K562 (cell line): ENCODE results near the gene NSRP1. TPM values are rescaled to one million over a fixed set of nuclear protein-coding genes. Genes with fewer than 3 reads are reported as not detected.

Source experiments
- ATAC-seq: fragments of 200-7000 bp; cut with Tn5 transposase; 3 replicates; pipeline ENCODE4 v1.9.1; 2020; ENCODE audit warnings: moderate library complexity
- BruUV-seq: library from RNA; stranded (reverse); fragments of 400-500 nt; replicated peaks from 2 replicates; lab custom pipeline; 2021; lab: Mats Ljungman, UMichigan
- CTCF ChIA-PET: fragments of 300-600 bp; formaldehyde crosslinking; extraction: SDS; loops from one replicate; lab custom pipeline; 2021; ENCODE audit warnings: low intra/inter-chr PET ratio; lab: Yijun Ruan, JAX
- POLR2A ChIA-PET: fragments of 300-600, 350-650 bp; sonication (Branson Sonifier 250); formaldehyde crosslinking; extraction: SDS; loops from one replicate; lab custom pipeline; 2021; ENCODE audit warnings: antibody characterized with exemption, inconsistent platforms; lab: Yijun Ruan, JAX
- DNase-seq, 4 experiments: peaks; one replicate each; pipeline versions ENCODE4 v3.0.0 to v3.0.0-alpha.2; 2011 to 2018; ENCODE audit warnings: low spot score in 3 of 4, mixed read lengths in 3 of 4; ENCODE audit errors: extremely low read depth in 1 of 4
- FAIRE-seq: peaks from 2 replicates; lab custom pipeline; 2011; peaks lifted over from hg19 to GRCh38; lab: Jason Lieb, UNC
- H2AFZ ChIP-seq: 2 replicates; pipeline ENCODE4 v1.6.0; 2011; ENCODE audit warnings: low read depth, low read length, control low read depth, inconsistent platforms
- H3K27ac ChIP-seq: fragments of 200-600 bp; 3 replicates; pipeline ENCODE4 v1.8.0; 2011; ENCODE audit warnings: low read depth, mild to moderate bottlenecking, control low read depth, inconsistent platforms, low read length, moderate library complexity, mixed read lengths; ENCODE audit errors: extremely low read depth
- H3K27me3 ChIP-seq, 2 experiments: fragments of 300-600 bp in 1 of 2; 2 replicates in 1 of 2; 3 replicates in 1 of 2; pipeline versions ENCODE4 v1.6.0 to v1.8.0; 2011; ENCODE audit warnings: inconsistent platforms in 2 of 2, low read length in 2 of 2, mild to moderate bottlenecking in 1 of 2, mixed read lengths in 1 of 2, moderate library complexity in 1 of 2; ENCODE audit not compliant: control insufficient read depth in 2 of 2, insufficient read depth in 2 of 2
- H3K36me3 ChIP-seq: fragments of 300-600 bp; 3 replicates; pipeline ENCODE4 v1.8.0; 2011; ENCODE audit warnings: mild to moderate bottlenecking, low read length, inconsistent platforms; ENCODE audit not compliant: control insufficient read depth, insufficient read depth
- H3K4me1 ChIP-seq, 2 experiments: fragments of 200-600 bp in 1 of 2; replicated peaks in 1 of 2; 2 replicates in 1 of 2; 3 replicates in 1 of 2; pipeline versions ENCODE4 v1.5.1 to v1.8.0; 2011; ENCODE audit warnings: inconsistent platforms in 2 of 2, low read length in 2 of 2, mild to moderate bottlenecking in 1 of 2, mixed read lengths in 1 of 2, moderate library complexity in 1 of 2; ENCODE audit not compliant: control insufficient read depth in 2 of 2, insufficient read depth in 2 of 2
- H3K4me2 ChIP-seq: 2 replicates; pipeline ENCODE4 v1.6.1; 2011; ENCODE audit warnings: low read length, control low read depth, inconsistent platforms, mixed read lengths; ENCODE audit not compliant: insufficient read depth
- H3K4me3 ChIP-seq: fragments of 200-600 bp; sonication (generic), shearing (Covaris generic); 2 replicates; pipeline ENCODE4 v1.5.1; 2016; ENCODE audit warnings: control low read depth, inconsistent platforms
- H3K79me2 ChIP-seq: fragments of 200-600 bp; 3 replicates; pipeline ENCODE4 v1.8.0; 2011; ENCODE audit warnings: low read length, inconsistent platforms; ENCODE audit not compliant: control insufficient read depth, insufficient read depth
- H3K9ac ChIP-seq, 2 experiments: 2 replicates each; pipeline versions ENCODE4 v1.6.0 to v1.6.1; 2011; ENCODE audit warnings: low read depth in 2 of 2, low read length in 2 of 2, control low read depth in 1 of 2, inconsistent platforms in 1 of 2, mild to moderate bottlenecking in 1 of 2, mixed read lengths in 1 of 2; ENCODE audit not compliant: insufficient read depth in 1 of 2
- H3K9me1 ChIP-seq: one replicate; pipeline ENCODE4 v1.6.0; 2011; ENCODE audit warnings: inconsistent platforms, mild to moderate bottlenecking, low read length, moderate library complexity; ENCODE audit not compliant: control insufficient read depth, insufficient read depth
- H3K9me3 ChIP-seq: replicated peaks from 2 replicates; pipeline ENCODE4 v1.5.1; 2011; ENCODE audit warnings: low read depth, low read length, inconsistent platforms; ENCODE audit not compliant: control insufficient read depth, insufficient read depth
- H4K20me1 ChIP-seq: replicated peaks from 2 replicates; pipeline ENCODE4 v1.6.1; 2011; ENCODE audit warnings: low read length, inconsistent platforms, mixed read lengths; ENCODE audit not compliant: control insufficient read depth, insufficient read depth
- C11orf30 ChIP-seq: fragments of 450-650 bp; IDR thresholded peaks from 2 replicates; pipeline ENCODE4 v1.6.1; 2016; ENCODE audit warnings: low read depth, mild to moderate bottlenecking
- DNMT1 ChIP-seq: fragments of 450-650 bp; IDR thresholded peaks from 2 replicates; pipeline ENCODE4 v1.6.1; 2016; ENCODE audit warnings: antibody characterized with exemption, mild to moderate bottlenecking
- FIP1L1 ChIP-seq: fragments of 200-400 bp; formaldehyde crosslinking; IDR thresholded peaks from 2 replicates; pipeline ENCODE4 v1.6.1; 2018; ENCODE audit warnings: mild to moderate bottlenecking, low read depth, low read length; ENCODE audit not compliant: poor library complexity, severe bottlenecking
- HNRNPUL1 ChIP-seq: fragments of 200-400 bp; formaldehyde crosslinking; IDR thresholded peaks from 2 replicates; pipeline ENCODE4 v1.6.1; 2017; ENCODE audit warnings: low read length
- MAFG ChIP-seq: fragments of 450-650 bp; conservative IDR thresholded peaks from 2 replicates; pipeline ENCODE4 v1.6.1; 2016; ENCODE audit warnings: missing genetic modification characterization, missing compliant biosample characterization
- PHB2 ChIP-seq: fragments of 450-650 bp; IDR thresholded peaks from 2 replicates; pipeline ENCODE4 v1.6.1; 2017; ENCODE audit warnings: low read depth
- POLR2A ChIP-seq: fragments of 450-650 bp; conservative IDR thresholded peaks from 2 replicates; pipeline ENCODE4 v1.6.1; 2016
- RBM14 ChIP-seq: fragments of 200-400 bp; formaldehyde crosslinking; IDR thresholded peaks from 2 replicates; pipeline ENCODE4 v1.6.1; 2018; ENCODE audit warnings: low read depth, mild to moderate bottlenecking, low read length, moderate library complexity, borderline replicate concordance; ENCODE audit not compliant: insufficient read depth
- SAFB2 ChIP-seq: fragments of 200-400 bp; formaldehyde crosslinking; IDR thresholded peaks from 2 replicates; pipeline ENCODE4 v1.6.1; 2018; ENCODE audit warnings: borderline replicate concordance, low read length, low read depth, moderate library complexity; ENCODE audit not compliant: severe bottlenecking
- SP2 ChIP-seq: IDR thresholded peaks from 2 replicates; pipeline ENCODE4 v1.6.1; 2011; ENCODE audit warnings: mild to moderate bottlenecking, low read depth, low read length, moderate library complexity; ENCODE audit not compliant: poor library complexity, severe bottlenecking; ENCODE audit errors: extremely low read depth
- ZBTB8A ChIP-seq: fragments of 450-650 bp; IDR thresholded peaks from 2 replicates; pipeline ENCODE4 v1.6.1; 2018; ENCODE audit warnings: mild to moderate bottlenecking, moderate library complexity; ENCODE audit not compliant: partially characterized antibody
- ZNF121 ChIP-seq: sonication (generic); formaldehyde crosslinking; conservative IDR thresholded peaks from 2 replicates; pipeline ENCODE4 v1.8.0; 2022; ENCODE audit warnings: missing genetic modification reagents
- ZNF133 ChIP-seq: fragments of 250-450 bp; sonication (Bioruptor Pico); IDR thresholded peaks from 2 replicates; pipeline ENCODE4 v1.4.0; 2020; ENCODE audit warnings: mild to moderate bottlenecking
- ZNF354B ChIP-seq: fragments of 250-450 bp; sonication (Bioruptor Pico); IDR thresholded peaks from 2 replicates; pipeline ENCODE4 v1.4.0; 2020
- WGBS: fragments of 100-300 bp; shearing (Covaris generic); methylation state at CpG from one replicate; pipeline ENCODE4 v1.1.6; 2016; ENCODE audit warnings: low coverage, mixed read lengths; ENCODE audit not compliant: insufficient coverage; ENCODE audit errors: missing lambda C conversion rate; 5-methylcytosine and 5-hydroxymethylcytosine counted together
- in situ Hi-C: fragments of 300-500 bp; cut with MboI; formaldehyde crosslinking; loops from 4 replicates; pipeline ENCODE4 v1.15.0; 2018; ENCODE audit warnings: inconsistent platforms, mixed read lengths
- intact Hi-C: fragments of 100-400 bp; cut with micrococcal nuclease; formaldehyde crosslinking; loops from 2 replicates; pipeline ENCODE4 v1.14.2; 2022
- polyA plus RNA-seq, 8 experiments: library from polyadenylated mRNA; depleted of rRNA in 4 of 8; stranded (reverse) in 5 of 8; unstranded in 3 of 8; fragments of >200 nt; fragmentation: Nextera tagmentation in 2 of 8; fragmentation: Illumina TruSeq in 1 of 8; extraction: Ambion mirVana in 2 of 8; extraction: Trizol in 1 of 8; gene quantifications; 2 replicates each; pipeline versions ENCODE4 v1.2.1 to v1.2.3, GENCODE V29; 2011 to 2014; ENCODE audit warnings: inconsistent platforms in 1 of 8, missing spikeins in 1 of 8
- total RNA-seq, 7 experiments: library from RNA; depleted of rRNA in 6 of 7; stranded (reverse); fragments of >200 nt in 6 of 7; fragmentation: Illumina TruSeq in 2 of 7; extraction: Trizol in 2 of 7; gene quantifications; 2 replicates each; pipeline versions ENCODE4 v1.2.1 to v1.2.3, GENCODE V29; 2011 to 2021; ENCODE audit warnings: low replicate concordance in 1 of 7

NSRP1 gene
- total and polyA plus RNA-seq, 9 of the 15 experiments (the other 6 are each of a cell fraction or from before 2014, with no cell fraction given): 18.4 to 68.6 (median 32.7) TPM

- in situ Hi-C loops (no loop called here), intact Hi-C loops (no loop called here)
- no peaks in the 10 kb centered on the region for H3K79me2 ChIP-seq
- H3K4me2 ChIP-seq: no peak overlapping the region
- H2AFZ ChIP-seq: no peak overlapping the region
- no peak overlapping the region for H3K9ac ChIP-seq
- no peak for ATAC-seq
- no peaks in the 10 kb centered on the region for H3K36me3 ChIP-seq
- H3K9me1 ChIP-seq: no peaks in the 10 kb centered on the region
- WGBS: 25% methylated on average over 11 of the region's 11 CpGs
- no peak for DNase-seq
- ChIA-PET POLR2A (interaction anchor here (1.8 to 2.2 kb wide), 2 partner anchors 10 to 12 kb away, joined by 4 to 12 read pairs; no protein-coding TSS in a partner anchor), CTCF (no interaction called here)
- H3K27me3 ChIP-seq: peaks cover 53 to 69% of the 10 kb centered on the region in 2 experiments
- BruUV-seq: no TSS peak
- FAIRE-seq: no peak
- H3K27ac ChIP-seq: no peak overlapping the region
- H3K4me1 ChIP-seq: peaks cover 0 to 22% of the 10 kb centered on the region in 2 experiments; a peak in 2 of 5 replicates
- peaks cover 6% of the 10 kb centered on the region; the same call in 1 of the 2 replicates for H4K20me1 ChIP-seq
- H3K9me3 ChIP-seq: no peaks in the 10 kb centered on the region
- no peak overlapping the region for H3K4me3 ChIP-seq
- TF ChIP-seq ZNF121 (CRISPR knock-in tag) (no peak), RBM14 (no peak), DNMT1 (no peak), SAFB2 (no peak)
Observed at GRCh38 chr17:30232824-30233427, 116.3 kb downstream of the NSRP1 start.

- H3K4me3 ChIP-seq: no peak overlapping the region
- intact Hi-C loops: no loop called here
Observed at GRCh38 chr17:30234296-30234695, 117.7 kb downstream of the NSRP1 start.

More at GRCh38 chr17:30234296-30234695, 117.7 kb downstream of the NSRP1 start:
- WGBS: 6% methylated on average over 6 of the region's 6 CpGs
- H3K9me1 ChIP-seq: no peaks in the 10 kb centered on the region
- ATAC-seq (no peak), FAIRE-seq (no peak), DNase-seq (no peak)
- no peaks in the 10 kb centered on the region for H3K9me3 ChIP-seq
- H3K9ac ChIP-seq: no peak overlapping the region
- H3K27me3 ChIP-seq: peaks cover 47 to 68% of the 10 kb centered on the region in 2 experiments
- H3K79me2 ChIP-seq: no peaks in the 10 kb centered on the region
- H2AFZ ChIP-seq: no peak overlapping the region
- no TSS peak for BruUV-seq
- H3K27ac ChIP-seq: no peak overlapping the region
- H3K4me1 ChIP-seq: peaks cover 0 to 32% of the 10 kb centered on the region in 2 experiments; a peak in 2 of 5 replicates
- TF ChIP-seq MAFG (tag) (no peak), HNRNPUL1 (no peak), POLR2A (no peak), ZNF133 (no peak), C11orf30 (no peak), ZBTB8A (no peak), SP2 (no peak), ZNF354B (CRISPR knock-in tag) (no peak), FIP1L1 (no peak), PHB2 (no peak)
- H3K36me3 ChIP-seq: no peaks in the 10 kb centered on the region
- ChIA-PET POLR2A (interaction anchor here (0.6 kb wide), 1 partner anchor 40 kb away, joined by 4 read pairs; no protein-coding TSS in a partner anchor), CTCF (no interaction called here)
- H4K20me1 ChIP-seq: peaks cover 6% of the 10 kb centered on the region; the same call in 1 of the 2 replicates
- in situ Hi-C loops: no loop called here
- no peak overlapping the region for H3K4me2 ChIP-seq
